ENCODE results near the gene TTC34.

TTC34 gene

GRCh38 chr1:2847086-2847985 lies 45.8 kb upstream of the TTC34 start:
- Histone ChIP-seq H3K4me3 (ENCODE audit: low read length) (no peak overlapping the region), H4K20me1 (ENCODE audit: insufficient read depth, low read length) (no peaks in the 10 kb centered on the region), H3K9ac (ENCODE audit: low read length) (no peak overlapping the region), H3K27ac (ENCODE audit: low read length) (no peak overlapping the region), H3K27me3 (ENCODE audit: low read depth, low read length) (no peaks in the 10 kb centered on the region), H3K36me3 (replicated peaks; ENCODE audit: low read depth, low read length) (no peaks in the 10 kb centered on the region), H2AFZ (ENCODE audit: low read depth, low read length) (no peak overlapping the region), H3K79me2 (ENCODE audit: low read length) (no peaks in the 10 kb centered on the region), H3K4me2 (ENCODE audit: low read length) (no peak overlapping the region), H3K9me3 (ENCODE audit: insufficient read depth, low read length) (no peaks in the 10 kb centered on the region), H3K4me1 (ENCODE audit: low read length) (no peaks in the 10 kb centered on the region)
- no peak for TF ChIP-seq CTCF (IDR thresholded peaks at IDR 0.05; ENCODE audit: low read depth, low read length)
- no peak for TF ChIP-seq EZH2phosphoT487 (IDR thresholded peaks at IDR 0.05; ENCODE audit: low read depth)

GRCh38 chr1:2845869-2846268 lies 44.4 kb upstream of the TTC34 start:
- no peaks in the 10 kb centered on the region for H3K36me3 ChIP-seq (replicated peaks; ENCODE audit: low read depth, low read length)
- H3K4me2 ChIP-seq (ENCODE audit: low read length): no peak overlapping the region
- no peak overlapping the region for H3K9ac ChIP-seq (ENCODE audit: low read length)
- H3K79me2 ChIP-seq (ENCODE audit: low read length): no peaks in the 10 kb centered on the region
- H2AFZ ChIP-seq (ENCODE audit: low read depth, low read length): no peak overlapping the region
- no peaks in the 10 kb centered on the region for H3K9me3 ChIP-seq (ENCODE audit: insufficient read depth, low read length)
- no peaks in the 10 kb centered on the region for H3K4me1 ChIP-seq (ENCODE audit: low read length)
- no peak overlapping the region for H3K4me3 ChIP-seq (ENCODE audit: low read length)
- H3K27me3 ChIP-seq (ENCODE audit: low read depth, low read length): no peaks in the 10 kb centered on the region
- no peak overlapping the region for H3K27ac ChIP-seq (ENCODE audit: low read length)
- no peaks in the 10 kb centered on the region for H4K20me1 ChIP-seq (ENCODE audit: insufficient read depth, low read length)
- TF ChIP-seq CTCF (IDR thresholded peaks at IDR 0.05; ENCODE audit: low read depth, low read length) (no peak), EZH2phosphoT487 (IDR thresholded peaks at IDR 0.05; ENCODE audit: low read depth) (no peak)

GRCh38 chr1:2840036-2840809 lies 38.7 kb upstream of the TTC34 start:
- no peak for TF ChIP-seq EZH2phosphoT487 (IDR thresholded peaks at IDR 0.05; ENCODE audit: low read depth)
- TF ChIP-seq CTCF (IDR thresholded peaks at IDR 0.05; ENCODE audit: low read depth, low read length): no peak
- Histone ChIP-seq H3K27ac (ENCODE audit: low read length) (no peak overlapping the region), H3K79me2 (ENCODE audit: low read length) (no peaks in the 10 kb centered on the region), H3K36me3 (replicated peaks; ENCODE audit: low read depth, low read length) (no peaks in the 10 kb centered on the region), H3K9ac (ENCODE audit: low read length) (no peak overlapping the region), H2AFZ (ENCODE audit: low read depth, low read length) (no peak overlapping the region), H3K4me2 (ENCODE audit: low read length) (no peak overlapping the region), H4K20me1 (ENCODE audit: insufficient read depth, low read length) (no peaks in the 10 kb centered on the region), H3K9me3 (ENCODE audit: insufficient read depth, low read length) (no peaks in the 10 kb centered on the region), H3K4me3 (ENCODE audit: low read length) (no peak overlapping the region), H3K27me3 (ENCODE audit: low read depth, low read length) (no peaks in the 10 kb centered on the region), H3K4me1 (ENCODE audit: low read length) (no peaks in the 10 kb centered on the region)

- Histone ChIP-seq H3K27ac (ENCODE audit: low read length) (no peak overlapping the region), H3K36me3 (replicated peaks; ENCODE audit: low read depth, low read length) (no peaks in the 10 kb centered on the region), H3K79me2 (ENCODE audit: low read length) (no peaks in the 10 kb centered on the region), H3K4me1 (ENCODE audit: low read length) (no peaks in the 10 kb centered on the region), H4K20me1 (ENCODE audit: insufficient read depth, low read length) (no peaks in the 10 kb centered on the region), H2AFZ (ENCODE audit: low read depth, low read length) (no peak overlapping the region), H3K9ac (ENCODE audit: low read length) (no peak overlapping the region), H3K4me2 (ENCODE audit: low read length) (no peak overlapping the region), H3K4me3 (ENCODE audit: low read length) (no peak overlapping the region), H3K27me3 (ENCODE audit: low read depth, low read length) (no peaks in the 10 kb centered on the region), H3K9me3 (ENCODE audit: insufficient read depth, low read length) (no peaks in the 10 kb centered on the region)
- no peak for TF ChIP-seq CTCF (IDR thresholded peaks at IDR 0.05; ENCODE audit: low read depth, low read length)
Observed at GRCh38 chr1:2837823-2838222, 36.3 kb upstream of the TTC34 start.
